Globus pallidus (tissue), 1 donor: ENCODE results near the gene CYLD.

Source experiments
- DNase-seq: peaks from one replicate; pipeline ENCODE4 v3.0.0-alpha.2; 2015; ENCODE audit warnings: low spot score

CYLD gene

DNA sequence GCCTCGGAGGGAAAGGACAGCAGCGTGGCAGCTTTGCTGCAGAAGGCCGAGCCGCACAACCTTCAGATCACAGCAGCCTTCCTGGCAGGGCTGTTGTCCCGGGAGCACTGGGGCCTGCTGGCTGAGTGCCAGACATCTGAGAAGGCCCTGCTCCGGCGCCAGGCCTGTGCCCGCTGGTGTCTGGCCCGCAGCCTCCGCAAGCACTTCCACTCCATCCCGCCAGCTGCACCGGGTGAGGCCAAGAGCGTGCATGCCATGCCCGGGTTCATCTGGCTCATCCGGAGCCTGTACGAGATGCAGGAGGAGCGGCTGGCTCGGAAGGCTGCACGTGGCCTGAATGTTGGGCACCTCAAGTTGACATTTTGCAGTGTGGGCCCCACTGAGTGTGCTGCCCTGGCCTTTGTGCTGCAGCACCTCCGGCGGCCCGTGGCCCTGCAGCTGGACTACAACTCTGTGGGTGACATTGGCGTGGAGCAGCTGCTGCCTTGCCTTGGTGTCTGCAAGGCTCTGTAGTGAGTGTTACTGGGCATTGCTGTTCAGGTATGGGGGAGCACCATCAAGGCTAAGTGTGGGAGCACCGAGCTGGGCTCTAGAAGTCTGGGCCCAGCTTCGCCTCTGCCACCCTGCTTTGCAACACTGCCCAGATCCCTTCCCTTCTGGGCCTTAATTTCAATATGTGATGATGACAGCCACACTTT, 29.9 kb upstream of the CYLD start:
- peak; percentile 82 for DNase-seq

DNA sequence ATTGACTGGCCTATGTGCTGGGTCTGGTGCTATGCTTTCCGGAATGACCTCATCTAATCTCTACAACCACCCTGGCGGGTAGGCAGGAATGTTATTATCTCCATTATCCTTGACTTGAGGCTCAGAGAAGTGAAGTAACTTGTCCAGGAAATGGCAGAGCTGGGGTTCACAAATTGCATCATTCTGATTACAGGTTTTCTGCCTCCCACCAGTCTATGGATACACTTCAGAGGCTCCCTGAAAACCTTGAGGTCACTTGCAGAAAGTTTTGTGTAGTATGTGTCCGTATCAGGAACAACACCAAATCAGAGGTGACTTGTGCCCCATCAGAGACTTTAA, 29.4 kb upstream of the CYLD start:
- DNase-seq = no peak

- no peak for DNase-seq
Observed at GRCh38 chr16:50712956-50713355, 28.9 kb upstream of the CYLD start.

DNA sequence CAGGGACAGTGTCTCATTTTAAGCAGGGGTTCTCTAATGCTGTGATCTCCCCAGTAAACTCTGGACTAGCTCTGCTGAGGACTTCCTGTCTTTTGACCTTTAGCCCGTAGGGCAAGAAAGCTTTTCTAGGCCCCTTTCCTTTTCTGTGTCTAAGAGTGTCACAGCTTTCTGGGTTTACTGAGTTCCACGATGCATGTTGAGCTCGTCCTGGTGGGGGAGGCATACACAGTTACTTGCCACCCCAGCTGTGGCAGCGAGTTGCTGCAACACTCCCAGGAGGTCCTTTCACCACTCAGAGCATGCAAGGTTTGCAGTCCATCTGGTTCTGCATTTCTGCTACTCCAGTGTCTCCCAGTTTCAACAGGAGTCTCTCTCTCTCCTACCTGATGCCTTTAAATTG, 24.8 kb upstream of the CYLD start:
- DNase-seq = no peak

DNA sequence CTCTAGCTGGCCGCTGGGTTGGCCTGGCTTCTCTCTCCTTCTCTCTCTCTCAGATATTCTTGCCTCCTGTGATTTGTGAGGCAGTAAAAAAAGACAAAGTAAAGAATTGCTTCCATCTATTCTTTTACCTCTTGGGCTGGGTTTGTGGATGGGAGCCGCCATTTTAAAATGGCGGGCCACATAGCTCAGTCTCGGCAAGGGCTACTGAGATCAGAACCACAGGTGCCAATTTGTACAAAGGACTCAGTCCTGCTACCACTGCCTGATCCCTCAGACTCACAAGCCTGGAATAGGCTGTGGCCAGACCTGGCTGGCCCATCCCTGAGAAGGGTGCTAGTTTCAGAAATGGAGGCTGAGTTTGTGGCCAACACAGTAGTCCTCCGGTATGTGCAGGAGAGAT, 24.4 kb upstream of the CYLD start:
- no peak for DNase-seq

- no peak for DNase-seq
Observed at GRCh38 chr16:50718061-50718760, 23.7 kb upstream of the CYLD start.

DNA sequence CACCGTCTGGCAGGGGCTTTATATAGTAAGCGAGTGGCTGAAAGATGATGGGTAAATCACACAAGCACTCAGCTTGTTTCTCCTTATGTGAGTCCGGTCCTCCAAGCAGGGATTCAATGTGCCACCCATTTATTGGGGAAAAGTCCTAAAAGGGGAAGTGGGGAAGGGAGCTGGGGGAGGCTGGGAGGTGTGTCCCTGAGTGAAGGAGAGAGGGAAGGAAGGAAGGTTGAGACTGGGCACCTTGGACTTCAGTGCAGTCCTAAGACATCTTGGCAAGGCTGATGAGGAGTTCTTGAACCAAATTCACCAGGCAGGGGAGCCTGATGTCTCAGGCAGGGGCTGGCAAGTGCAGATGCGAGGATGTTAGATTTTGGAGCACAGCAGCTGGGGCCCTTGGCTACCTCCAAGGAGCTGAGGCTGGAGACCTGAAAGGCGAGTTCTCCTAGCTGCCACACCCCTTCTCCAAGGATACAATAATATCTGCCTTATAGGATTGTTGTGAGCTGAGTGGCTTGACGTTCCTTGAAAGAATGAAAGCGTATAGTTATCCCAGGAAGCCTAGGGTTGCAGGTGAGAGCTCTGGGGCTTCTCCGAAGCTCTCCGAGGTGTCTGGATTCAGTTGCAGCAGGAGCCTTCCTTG, 23.0 kb upstream of the CYLD start:
- no peak for DNase-seq

- DNase-seq = no peak
Observed at GRCh38 chr16:50719401-50720337, 22.2 kb upstream of the CYLD start.

GRCh38 chr16:50721549-50722404, 20.1 kb upstream of the CYLD start:
- no peak for DNase-seq

DNA sequence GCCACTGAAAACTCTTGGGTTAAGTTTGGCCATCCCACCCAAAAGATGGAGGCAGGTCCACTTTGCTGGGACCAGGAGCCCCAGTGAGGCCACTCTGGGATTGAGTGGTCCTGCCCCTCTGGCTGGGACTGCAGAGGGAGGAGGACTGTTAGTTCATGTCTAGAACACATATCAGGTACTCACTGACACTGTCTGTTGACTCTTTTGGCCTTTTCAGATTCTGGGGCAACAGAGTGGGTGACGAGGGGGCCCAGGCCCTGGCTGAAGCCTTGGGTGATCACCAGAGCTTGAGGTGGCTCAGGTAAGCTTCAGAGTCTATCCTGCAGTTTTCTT, 19.5 kb upstream of the CYLD start:
- DNase-seq = no peak

GRCh38 chr16:50722960-50723359, 18.9 kb upstream of the CYLD start:
- DNase-seq = no peak

GRCh38 chr16:50724306-50724705, 17.6 kb upstream of the CYLD start:
- DNase-seq = no peak

DNA sequence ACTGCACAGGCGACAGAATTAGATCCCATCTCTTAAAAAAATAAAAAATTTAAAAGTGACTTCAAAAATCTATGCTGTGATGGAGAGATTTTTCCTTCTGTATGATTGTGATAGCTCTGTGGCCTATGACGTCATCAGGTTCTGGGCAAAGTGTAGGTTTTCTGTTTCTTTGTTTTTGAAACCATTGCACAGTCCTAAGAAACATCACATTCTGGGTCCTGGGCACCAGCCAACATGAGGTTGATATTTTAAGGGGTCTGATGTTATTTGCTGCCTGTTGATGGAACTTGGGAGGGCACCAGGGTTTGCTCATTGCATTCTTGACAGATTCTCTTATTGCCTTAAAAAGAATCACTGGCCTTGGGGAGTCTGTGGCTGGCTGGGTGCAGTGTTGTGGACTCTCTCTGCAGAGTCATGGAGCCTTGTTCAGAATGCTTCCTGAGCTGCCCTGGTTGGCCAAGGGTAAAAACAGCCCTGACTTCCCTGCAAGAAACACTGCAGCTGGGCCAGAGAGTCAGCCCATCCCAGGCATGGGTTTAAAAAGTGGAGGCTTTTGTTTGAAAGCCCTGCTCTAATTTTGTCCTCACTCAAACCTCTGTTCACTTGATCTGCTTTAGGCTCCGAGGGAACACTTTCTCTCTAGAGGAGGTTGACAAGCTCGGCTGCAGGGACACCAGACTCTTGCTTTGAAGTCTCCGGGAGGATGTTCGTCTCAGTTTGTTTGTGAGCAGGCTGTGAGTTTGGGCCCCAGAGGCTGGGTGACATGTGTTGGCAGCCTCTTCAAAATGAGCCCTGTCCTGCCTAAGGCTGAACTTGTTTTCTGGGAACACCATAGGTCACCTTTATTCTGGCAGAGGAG, 10.5 kb upstream of the CYLD start:
- no peak for DNase-seq

GRCh38 chr16:50731989-50732832, 9.7 kb upstream of the CYLD start:
- no peak for DNase-seq

DNA sequence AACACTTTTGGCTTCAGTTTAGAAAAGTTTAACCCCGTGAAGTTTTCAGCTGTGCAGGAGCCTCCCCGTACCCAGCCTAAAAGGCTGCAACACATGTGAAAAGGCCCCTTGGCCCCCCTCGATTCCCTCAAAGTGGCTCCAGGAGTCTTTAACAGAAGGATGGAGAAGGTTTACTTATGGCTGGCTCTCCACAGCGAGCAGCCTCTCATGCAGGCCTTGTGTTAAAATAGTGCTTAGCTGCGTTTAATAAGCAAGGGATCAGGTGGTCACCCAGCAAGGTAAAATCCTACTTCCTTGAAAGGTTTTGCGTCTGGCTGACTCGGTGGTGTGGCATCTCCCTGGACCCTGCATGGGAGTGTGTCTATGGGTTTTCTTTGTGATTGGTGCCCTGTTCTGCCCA, 8.4 kb upstream of the CYLD start:
- DNase-seq = no peak

DNA sequence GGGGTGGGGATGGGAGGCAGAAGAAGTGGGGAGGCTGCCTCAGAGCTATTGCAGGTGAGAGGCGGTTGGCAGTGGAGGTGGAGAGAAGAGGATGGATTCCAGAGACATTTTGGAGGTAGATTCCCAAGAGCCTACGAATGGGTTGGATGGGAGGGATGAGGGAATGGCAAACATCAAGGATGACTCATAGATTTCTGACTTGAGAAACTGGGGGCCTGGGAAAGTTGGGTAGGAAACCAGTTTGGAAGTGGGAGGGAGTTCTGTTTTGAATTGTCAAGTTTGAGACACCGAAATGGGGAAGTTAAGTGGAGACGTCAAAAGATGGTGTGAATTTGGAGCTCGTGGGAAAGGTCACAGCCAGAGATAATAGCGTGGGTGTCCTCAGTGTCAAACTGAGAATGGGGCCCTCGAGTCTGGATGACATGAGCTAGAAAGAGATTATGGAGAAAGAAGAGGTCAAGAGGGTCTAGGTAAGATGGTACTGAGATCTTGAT, 6.2 kb upstream of the CYLD start:
- no peak for DNase-seq

DNA sequence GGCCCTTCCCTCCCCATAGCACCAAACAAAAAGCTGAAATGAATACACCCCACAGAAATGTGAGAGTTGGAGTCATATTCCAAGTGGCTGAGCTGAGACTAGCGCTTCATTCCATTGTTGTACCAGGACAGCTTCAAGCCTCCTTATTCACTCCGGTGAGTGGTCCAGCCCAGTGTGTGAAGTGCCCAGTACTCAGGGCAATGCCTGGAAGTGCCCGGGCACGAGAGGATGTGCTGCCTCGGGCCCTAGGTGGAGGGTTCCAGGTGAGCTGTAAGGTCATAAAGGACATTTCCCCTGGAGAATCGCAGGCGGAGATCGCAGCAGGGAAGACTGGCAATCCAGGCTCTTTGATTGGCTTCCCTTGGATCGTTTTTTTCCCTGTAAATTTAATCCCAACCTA, 5.4 kb upstream of the CYLD start:
- no peak for DNase-seq

DNA sequence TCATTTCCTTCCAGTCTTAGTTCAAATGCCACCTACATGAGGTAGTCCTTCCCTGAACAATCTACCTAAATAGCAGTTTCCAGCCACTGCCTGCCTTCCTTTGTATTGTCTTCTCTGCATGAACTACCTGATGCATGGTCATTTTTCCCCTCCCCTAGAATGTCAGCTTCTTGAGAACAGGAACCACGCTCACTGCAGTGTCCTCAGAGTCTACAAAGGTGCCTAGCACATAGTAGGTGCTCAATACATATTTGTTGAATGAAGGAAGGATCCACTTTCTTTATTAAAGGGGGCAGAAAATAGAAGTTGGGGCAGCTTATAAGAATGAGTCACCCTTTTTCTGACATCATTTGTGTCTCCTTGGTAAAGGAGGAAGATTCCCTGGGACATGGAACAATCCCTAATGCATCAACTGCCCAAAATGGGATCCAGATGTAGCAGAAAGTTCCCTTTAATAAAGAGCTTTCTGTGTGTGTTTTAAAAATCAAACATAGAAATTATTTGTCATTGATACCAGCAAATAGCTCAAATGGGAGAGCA, 4.4 kb upstream of the CYLD start:
- DNase-seq = no peak

DNA sequence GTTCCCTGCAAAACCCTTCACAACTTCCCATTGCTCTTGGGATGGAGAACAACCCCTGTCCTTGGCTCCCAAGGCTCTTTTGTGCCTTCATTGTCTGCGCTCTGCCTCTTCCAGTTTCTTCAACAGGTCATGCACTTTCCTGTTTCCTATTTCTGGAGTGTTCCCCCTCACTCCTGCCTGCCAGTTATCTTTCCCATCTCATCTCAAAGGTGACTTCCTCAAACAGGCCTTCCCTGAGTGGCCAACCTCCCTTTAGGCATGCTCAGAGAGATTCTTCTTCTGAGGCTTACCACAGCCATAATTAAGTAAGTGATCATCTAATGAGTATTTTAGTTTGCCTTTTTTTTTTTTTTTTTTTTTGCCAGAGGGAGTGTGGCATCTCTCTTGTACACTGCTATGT, 2.9 kb upstream of the CYLD start:
- DNase-seq = no peak
